ENCODE results near the gene PRKG1. TPM values are rescaled to one million over a fixed set of nuclear protein-coding genes. Genes with fewer than 3 reads are reported as not detected.

The PRKG1 gene
- total and polyA plus RNA-seq, 2 of the 4 experiments (the other 2 are of a cell fraction): 3.5 to 18.3 TPM

DNA sequence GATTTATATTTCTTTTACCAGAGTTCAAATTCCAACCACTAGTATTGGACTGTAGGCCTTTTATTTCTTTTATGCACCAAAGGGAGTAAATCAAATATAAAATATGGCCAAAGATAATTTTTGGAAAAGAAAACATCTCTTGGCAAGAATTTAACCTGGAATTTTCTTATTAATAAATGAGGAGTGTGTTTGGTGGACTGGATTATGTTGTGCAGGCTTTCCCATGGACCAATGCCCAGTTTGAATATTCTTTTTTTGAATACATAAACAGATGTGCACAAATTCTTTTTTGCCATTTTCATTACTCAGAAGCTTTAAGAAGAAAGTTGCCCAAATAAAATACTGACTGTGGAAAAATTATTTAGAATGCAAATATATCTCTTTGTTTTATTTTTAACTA lies 22.1 kb upstream of the PRKG1 start:
- intact Hi-C loops (cut with micrococcal nuclease): loop anchor here (5.0 kb wide), 1 partner anchor 65 kb away; no protein-coding TSS in a partner anchor
- Histone ChIP-seq H2AFZ (replicated peaks; ENCODE audit: low read length, poor library complexity) (no peak overlapping the region), H3K36me3 (ENCODE audit: control insufficient read depth, insufficient read depth, low read length) (no peaks in the 10 kb centered on the region), H2AK5ac (ENCODE audit: low read depth, low read length) (no peak overlapping the region), H3K9me1 (ENCODE audit: insufficient read depth, low read length) (no peaks in the 10 kb centered on the region), H3K27ac (ENCODE audit: insufficient read depth, low read length) (no peak overlapping the region), H3K4me2 (ENCODE audit: low read depth, low read length) (no peak overlapping the region), H3K27me3 (ENCODE audit: control insufficient read depth, insufficient read depth, low read length) (no peaks in the 10 kb centered on the region), H3K79me1 (ENCODE audit: low read depth in 1 of 2, low read length in 2 of 2) (peaks cover 6% of the 10 kb centered on the region in 2 experiments), H3K4ac (ENCODE audit: low read depth, low read length) (no peak overlapping the region), H3K4me1 (ENCODE audit: control insufficient read depth, insufficient read depth, low read length) (no peaks in the 10 kb centered on the region), H2BK120ac (ENCODE audit: low read depth, low read length) (no peak overlapping the region), H3K9ac (ENCODE audit: low read depth, low read length) (no peak overlapping the region), H2BK15ac (ENCODE audit: low read depth, low read length) (no peak overlapping the region), H4K91ac (ENCODE audit: insufficient read depth, low read depth, low read length) (no peak overlapping the region), H3K23ac (ENCODE audit: low read depth, low read length) (no peak overlapping the region), H4K20me1 (ENCODE audit: insufficient read depth, low read length) (no peaks in the 10 kb centered on the region; the same call in 1 of the 2 replicates), H3K9me3 (ENCODE audit: control insufficient read depth, insufficient read depth, low read length) (no peaks in the 10 kb centered on the region), H4K5ac (ENCODE audit: low read depth, low read length) (no peak overlapping the region), H2BK5ac (ENCODE audit: low read depth, low read length, poor library complexity, severe bottlenecking) (no peak overlapping the region), H3K14ac (replicated peaks; ENCODE audit: low read depth, low read length) (no peak overlapping the region), H3K56ac (ENCODE audit: extremely low read depth, insufficient read depth, low read length) (no peak overlapping the region), H2BK20ac (ENCODE audit: low read depth, low read length) (no peak overlapping the region), H3K18ac (ENCODE audit: low read depth, low read length) (no peak overlapping the region), H2AK9ac (replicated peaks; ENCODE audit: low read depth, low read length, poor library complexity) (no peak overlapping the region), H3K4me3 (ENCODE audit: insufficient read depth, low read depth, low read length) (no peak overlapping the region), H4K8ac (ENCODE audit: low read depth in 2 of 2, low read length in 2 of 2) (no peak overlapping the region)
- ChIA-PET POLR2A (ENCODE audit: unreplicated experiment) (no interaction called here), CTCF (interaction anchor here (0.6 kb wide), 1 partner anchor 31 kb away, joined by 3 read pairs; no protein-coding TSS in a partner anchor)
- ATAC-seq (ENCODE audit: low read depth): no peak
- no TSS peak for BruUV-seq (replicated peaks)
- no peak for TF ChIP-seq RFX5 (IDR thresholded peaks at IDR 0.05; ENCODE audit: low read depth, low read length)
- no peak for TF ChIP-seq CTCF (conservative IDR thresholded peaks at IDR 0.05; ENCODE audit: low read depth, low read length)
- TF ChIP-seq MAZ (IDR thresholded peaks at IDR 0.05; ENCODE audit: borderline replicate concordance, low read depth, low read length): no peak
- TF ChIP-seq, protein P1, sequence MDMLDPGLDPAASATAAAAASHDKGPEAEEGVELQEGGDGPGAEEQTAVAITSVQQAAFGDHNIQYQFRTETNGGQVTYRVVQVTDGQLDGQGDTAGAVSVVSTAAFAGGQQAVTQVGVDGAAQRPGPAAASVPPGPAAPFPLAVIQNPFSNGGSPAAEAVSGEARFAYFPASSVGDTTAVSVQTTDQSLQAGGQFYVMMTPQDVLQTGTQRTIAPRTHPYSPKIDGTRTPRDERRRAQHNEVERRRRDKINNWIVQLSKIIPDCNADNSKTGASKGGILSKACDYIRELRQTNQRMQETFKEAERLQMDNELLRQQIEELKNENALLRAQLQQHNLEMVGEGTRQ (IDR thresholded peaks at IDR 0.05; ENCODE audit: low read depth, low read length): no peak
- TF ChIP-seq, protein P2, sequence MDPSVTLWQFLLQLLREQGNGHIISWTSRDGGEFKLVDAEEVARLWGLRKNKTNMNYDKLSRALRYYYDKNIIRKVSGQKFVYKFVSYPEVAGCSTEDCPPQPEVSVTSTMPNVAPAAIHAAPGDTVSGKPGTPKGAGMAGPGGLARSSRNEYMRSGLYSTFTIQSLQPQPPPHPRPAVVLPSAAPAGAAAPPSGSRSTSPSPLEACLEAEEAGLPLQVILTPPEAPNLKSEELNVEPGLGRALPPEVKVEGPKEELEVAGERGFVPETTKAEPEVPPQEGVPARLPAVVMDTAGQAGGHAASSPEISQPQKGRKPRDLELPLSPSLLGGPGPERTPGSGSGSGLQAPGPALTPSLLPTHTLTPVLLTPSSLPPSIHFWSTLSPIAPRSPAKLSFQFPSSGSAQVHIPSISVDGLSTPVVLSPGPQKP (IDR thresholded peaks at IDR 0.05; ENCODE audit: borderline replicate concordance, low read depth, low read length): no peak
- no peak for TF ChIP-seq MAFK (IDR thresholded peaks at IDR 0.05; ENCODE audit: low read depth, low read length)
- TF ChIP-seq MXI1 (IDR thresholded peaks at IDR 0.05; ENCODE audit: borderline replicate concordance, low read depth, low read length): no peak
- no peak for TF ChIP-seq CHD1 (IDR thresholded peaks at IDR 0.05; ENCODE audit: low read depth, low read length)
- no peak for TF ChIP-seq BHLHE40 (IDR thresholded peaks at IDR 0.05; ENCODE audit: low read depth, low read length)
- no peak for TF ChIP-seq POLR2A (IDR thresholded peaks at IDR 0.05; ENCODE audit: low read depth, low read length)
- TF ChIP-seq SMC3 (IDR thresholded peaks at IDR 0.05; ENCODE audit: low read depth, low read length): no peak
- no peak for TF ChIP-seq CEBPB (IDR thresholded peaks at IDR 0.05; ENCODE audit: low read depth, low read length)
- TF ChIP-seq RCOR1 (IDR thresholded peaks at IDR 0.05; ENCODE audit: insufficient replicate concordance, low read length): no peak
- TF ChIP-seq NFE2L2 (IDR thresholded peaks at IDR 0.05; ENCODE audit: low read depth, low read length): no peak
- TF ChIP-seq FOS (IDR thresholded peaks at IDR 0.05; ENCODE audit: low read depth, low read length): no peak
- no peak for TF ChIP-seq RAD21 (IDR thresholded peaks at IDR 0.05; ENCODE audit: low read length)
- DNase-seq: no peak
- dilution Hi-C loops (cut with HindIII; ENCODE audit: low sequenced_read_pairs, unreplicated experiment): no loop called here
- in situ Hi-C loops (cut with MboI; ENCODE audit: low sequenced_read_pairs): no loop called here
